HFF-Myc (cell line): Measurements from ENCODE around the gene ITGA6.

Source experiments
- DNase-seq: peaks from one replicate; pipeline ENCODE4 v3.0.0-alpha.2; 2011; ENCODE audit warnings: low read depth; ENCODE audit errors: extremely low read depth
- H3K4me3 ChIP-seq: replicated peaks from 2 replicates; pipeline ENCODE4 v1.5.1; 2011; ENCODE audit warnings: low read depth, mild to moderate bottlenecking, control low read depth, low read length
- TF ChIP-seq, protein P1 (sequence below): IDR thresholded peaks from 2 replicates; pipeline ENCODE4 v1.5.1; 2012; ENCODE audit warnings: mild to moderate bottlenecking, low read depth, low read length, control low read depth; ENCODE audit errors: missing control alignments

Gene ITGA6

DNA sequence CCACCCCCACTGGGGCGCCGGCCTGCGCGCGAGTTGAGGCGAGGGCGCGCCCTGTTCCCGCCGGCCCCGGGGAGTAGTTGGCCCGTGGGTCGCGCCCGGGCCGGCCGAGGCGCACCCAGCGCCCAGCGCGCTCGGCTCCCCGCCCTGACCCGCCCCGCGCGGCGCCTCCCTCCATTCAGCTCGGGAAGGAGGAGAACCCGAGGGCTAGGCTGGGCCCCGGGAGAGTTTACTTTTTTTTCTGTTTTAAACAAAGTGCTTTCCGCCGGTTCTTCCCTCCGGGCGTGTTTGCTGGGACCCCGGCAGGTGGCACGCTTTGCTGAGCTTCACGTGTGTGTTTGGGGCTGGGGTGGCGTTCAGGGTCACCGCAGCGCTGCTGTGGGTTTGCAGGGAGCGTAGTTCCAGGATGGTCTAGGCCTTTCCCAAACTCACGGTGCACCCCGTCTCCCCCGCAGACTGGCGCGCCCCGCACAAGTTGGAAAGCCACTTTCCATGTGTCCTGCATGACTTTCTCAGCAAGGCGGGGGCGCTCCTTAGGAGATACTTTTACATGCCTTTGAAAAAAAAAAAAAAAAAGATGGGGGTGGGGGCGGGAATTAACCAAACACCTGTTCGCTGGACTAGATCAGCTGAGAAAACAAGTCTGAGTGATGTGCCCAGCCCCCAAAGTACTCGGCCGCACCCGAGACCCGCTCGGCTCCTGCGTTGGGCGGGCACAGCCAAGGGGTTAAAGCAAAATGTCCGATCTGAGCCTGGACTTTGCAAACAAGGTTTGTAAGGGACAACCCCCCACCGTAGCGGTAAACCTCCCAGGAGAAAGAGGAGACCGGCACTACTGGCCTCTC lies 825 bp downstream of the ITGA6 start:
- H3K4me3 ChIP-seq: peak overlapping the region; percentile 65
- DNase-seq: no peak
- TF ChIP-seq, protein P1, sequence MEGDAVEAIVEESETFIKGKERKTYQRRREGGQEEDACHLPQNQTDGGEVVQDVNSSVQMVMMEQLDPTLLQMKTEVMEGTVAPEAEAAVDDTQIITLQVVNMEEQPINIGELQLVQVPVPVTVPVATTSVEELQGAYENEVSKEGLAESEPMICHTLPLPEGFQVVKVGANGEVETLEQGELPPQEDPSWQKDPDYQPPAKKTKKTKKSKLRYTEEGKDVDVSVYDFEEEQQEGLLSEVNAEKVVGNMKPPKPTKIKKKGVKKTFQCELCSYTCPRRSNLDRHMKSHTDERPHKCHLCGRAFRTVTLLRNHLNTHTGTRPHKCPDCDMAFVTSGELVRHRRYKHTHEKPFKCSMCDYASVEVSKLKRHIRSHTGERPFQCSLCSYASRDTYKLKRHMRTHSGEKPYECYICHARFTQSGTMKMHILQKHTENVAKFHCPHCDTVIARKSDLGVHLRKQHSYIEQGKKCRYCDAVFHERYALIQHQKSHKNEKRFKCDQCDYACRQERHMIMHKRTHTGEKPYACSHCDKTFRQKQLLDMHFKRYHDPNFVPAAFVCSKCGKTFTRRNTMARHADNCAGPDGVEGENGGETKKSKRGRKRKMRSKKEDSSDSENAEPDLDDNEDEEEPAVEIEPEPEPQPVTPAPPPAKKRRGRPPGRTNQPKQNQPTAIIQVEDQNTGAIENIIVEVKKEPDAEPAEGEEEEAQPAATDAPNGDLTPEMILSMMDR: no peak

DNA sequence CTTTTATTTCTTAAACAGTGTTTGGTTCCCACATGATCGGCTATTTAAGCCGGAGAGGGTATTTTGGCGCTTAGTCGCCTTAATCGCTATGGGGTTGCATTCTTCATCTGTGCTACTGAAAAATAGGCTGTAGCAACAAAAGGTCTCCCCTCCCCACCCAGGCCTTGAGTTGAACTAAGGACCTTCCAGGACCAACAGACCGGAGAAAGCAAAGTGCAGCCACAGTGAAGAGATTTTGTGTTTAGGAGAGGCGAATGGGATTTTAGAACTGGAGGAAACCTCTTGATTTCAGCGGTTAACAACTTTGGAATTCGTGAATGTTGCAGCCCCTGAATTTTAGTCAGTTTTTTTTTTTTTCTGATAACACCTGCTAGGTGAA lies 1.4 kb downstream of the ITGA6 start:
- DNase-seq: no peak
- TF ChIP-seq, protein P1: no peak
- peak overlapping the region; percentile 65 for H3K4me3 ChIP-seq

DNA sequence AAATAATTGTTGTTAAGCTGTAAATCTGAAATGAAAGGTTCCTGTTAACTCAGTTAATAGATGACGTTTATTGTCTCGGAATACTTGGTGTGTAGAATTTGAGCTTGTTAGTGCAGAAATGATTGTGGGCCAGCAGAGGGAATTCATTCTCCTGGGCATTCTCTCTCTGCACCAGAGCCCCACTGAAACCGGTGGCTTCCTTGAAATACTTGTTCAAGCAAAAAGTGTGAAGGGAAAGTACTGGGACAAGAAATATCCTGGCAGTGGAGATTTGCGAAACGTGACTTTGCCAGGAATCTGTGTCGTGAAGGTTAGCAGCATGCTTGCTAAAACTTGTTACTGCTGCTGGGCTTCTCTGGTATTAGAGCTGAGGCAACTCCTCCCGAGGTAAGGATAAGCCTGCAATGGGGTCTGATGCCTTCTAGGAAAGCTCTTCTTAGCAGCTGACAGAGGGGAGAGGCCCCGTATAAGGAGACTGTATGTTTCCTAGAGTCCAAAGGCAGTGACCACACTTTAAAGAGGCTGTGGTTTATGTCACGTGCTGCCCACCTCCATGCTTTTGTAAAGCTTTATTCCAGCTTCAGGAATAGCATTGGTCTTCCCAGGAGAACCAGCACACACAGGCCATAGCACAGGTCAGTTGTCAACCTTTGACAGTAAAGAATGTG lies 2.0 kb downstream of the ITGA6 start:
- no peak for DNase-seq
- peak overlapping the region; percentile 65 for H3K4me3 ChIP-seq
- TF ChIP-seq, protein P1: peak; percentile 3

DNA sequence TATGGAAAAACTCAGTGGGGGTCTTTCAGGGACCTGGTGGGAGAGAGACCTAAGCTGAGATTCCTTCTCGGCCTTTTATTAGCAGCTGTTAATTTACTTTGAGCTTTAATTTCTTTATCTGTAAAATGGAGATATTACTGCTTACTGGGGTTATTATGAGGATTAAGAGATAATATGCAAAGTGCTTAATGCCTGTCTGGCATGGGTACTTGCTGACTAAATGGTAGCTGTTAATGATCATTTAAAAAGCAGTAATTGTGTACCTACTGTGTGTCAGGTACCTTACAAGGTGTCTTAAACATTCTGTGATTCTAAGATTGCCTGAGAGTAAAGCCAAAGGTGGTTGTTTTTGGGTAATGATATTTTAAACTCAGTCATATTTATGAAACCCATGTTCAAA lies 2.6 kb downstream of the ITGA6 start:
- TF ChIP-seq, protein P1: no peak
- no peak overlapping the region for H3K4me3 ChIP-seq
- DNase-seq: no peak

DNA sequence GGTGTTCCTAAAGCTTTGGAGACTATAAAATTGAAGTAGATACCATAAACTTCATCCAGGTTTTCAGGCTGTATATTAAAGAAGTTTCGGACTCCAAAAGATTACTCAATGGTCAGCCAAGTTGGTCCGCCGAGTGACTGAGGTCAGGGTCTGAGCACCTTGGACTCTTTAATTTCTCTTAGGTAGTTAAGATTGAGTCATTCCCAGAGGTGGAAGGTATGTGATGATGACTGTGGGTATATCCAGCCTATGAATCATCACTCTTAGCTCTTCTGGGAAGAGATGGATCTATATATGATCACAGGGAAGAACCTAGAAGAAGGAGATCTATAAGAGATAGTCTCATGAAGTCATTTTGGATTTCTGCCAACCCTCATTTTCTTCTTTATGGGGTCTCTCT lies 3.3 kb downstream of the ITGA6 start:
- no peak for DNase-seq
- H3K4me3 ChIP-seq: no peak overlapping the region
- TF ChIP-seq, protein P1: no peak

DNA sequence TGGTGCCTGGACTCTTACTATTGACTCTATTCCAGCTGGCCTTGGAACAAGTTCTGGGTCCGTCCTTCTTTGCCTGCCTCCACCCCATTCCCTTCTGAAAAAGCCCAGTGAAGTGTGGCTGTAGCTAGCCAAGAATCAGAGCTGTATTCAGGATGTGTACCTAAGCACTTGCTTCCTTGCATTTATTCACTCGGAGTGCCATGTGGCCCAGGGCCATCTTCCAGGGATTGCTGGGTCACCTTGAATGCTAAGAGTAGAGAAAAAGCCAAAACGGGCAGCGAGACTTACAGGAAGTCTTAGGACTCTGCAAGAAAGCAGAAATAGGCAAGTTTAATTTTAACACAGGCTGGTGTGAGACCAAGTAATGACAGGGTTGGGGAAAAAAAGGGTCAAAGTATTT lies 4.1 kb downstream of the ITGA6 start:
- TF ChIP-seq, protein P1: no peak
- DNase-seq: no peak
- H3K4me3 ChIP-seq: no peak overlapping the region

DNA sequence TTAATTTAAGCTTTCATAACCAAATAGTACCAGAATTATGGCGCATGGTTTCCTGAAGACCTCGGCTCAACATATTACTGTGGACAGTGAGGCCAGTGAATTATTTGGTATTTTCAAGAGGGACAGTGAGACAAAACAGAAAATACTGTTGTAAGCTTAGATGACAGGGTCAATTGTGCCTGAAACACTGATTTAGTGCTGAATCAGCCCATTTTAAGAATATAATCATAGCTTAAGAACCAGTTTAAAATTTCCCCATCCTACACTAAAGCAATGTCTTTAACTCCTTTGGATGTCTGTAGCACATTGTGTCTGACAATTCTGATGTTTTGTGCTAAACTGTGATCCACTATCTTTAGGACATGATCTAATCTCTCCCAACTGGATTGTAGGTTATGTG lies 4.6 kb downstream of the ITGA6 start:
- TF ChIP-seq, protein P1: no peak
- no peak for DNase-seq
- H3K4me3 ChIP-seq: no peak overlapping the region
